Mammary epithelial cell (primary cell): ENCODE data around the gene CPPED1.

ENCODE experiments used
- CTCF ChIP-seq, 2 donors: IDR thresholded peaks in 1 of 2; conservative IDR thresholded peaks in 1 of 2; 2 replicates each; pipeline ENCODE4 v1.5.1; 2011 to 2012; ENCODE audit warnings: inconsistent platforms in 2 of 2, low read length in 2 of 2, mild to moderate bottlenecking in 2 of 2, control low read depth in 1 of 2, low read depth in 1 of 2; ENCODE audit not compliant: insufficient read depth in 1 of 2; ENCODE audit errors: extremely low read depth in 1 of 2
- EZH2 ChIP-seq: IDR thresholded peaks from 2 replicates; pipeline ENCODE4 v1.6.1; 2012; ENCODE audit warnings: low read length, inconsistent platforms, borderline replicate concordance

GRCh38 chr16:12837291-12837690 is 33.6 kb upstream of the CPPED1 start:
- TF ChIP-seq CTCF (conservative IDR thresholded peaks at IDR 0.05 in 1 of 2, IDR thresholded peaks at IDR 0.05 in 1 of 2; ENCODE audit: extremely low read depth in 1 of 2, insufficient read depth in 1 of 2, low read depth in 1 of 2, low read length in 2 of 2) (no peak), EZH2 (no peak)
